GM12891 (cell line): Measurements from ENCODE around the gene KIR3DL3.

Experiments used
- POLR2A ChIP-seq: IDR thresholded peaks from 2 replicates; pipeline ENCODE4 v1.6.1; 2011; ENCODE audit warnings: low read depth, low read length, control low read depth
- POLR2AphosphoS5 ChIP-seq: IDR thresholded peaks from 2 replicates; pipeline ENCODE4 v1.6.1; 2011; ENCODE audit warnings: low read depth, low read length, control low read depth
- POU2F2 ChIP-seq: IDR thresholded peaks from 2 replicates; pipeline ENCODE4 v1.6.1; 2011; ENCODE audit warnings: low read depth, mild to moderate bottlenecking, control low read depth, low read length, moderate library complexity
- TAF1 ChIP-seq: IDR thresholded peaks from 2 replicates; pipeline ENCODE4 v1.6.1; 2011; ENCODE audit warnings: low read depth, low read length, control low read depth

DNA sequence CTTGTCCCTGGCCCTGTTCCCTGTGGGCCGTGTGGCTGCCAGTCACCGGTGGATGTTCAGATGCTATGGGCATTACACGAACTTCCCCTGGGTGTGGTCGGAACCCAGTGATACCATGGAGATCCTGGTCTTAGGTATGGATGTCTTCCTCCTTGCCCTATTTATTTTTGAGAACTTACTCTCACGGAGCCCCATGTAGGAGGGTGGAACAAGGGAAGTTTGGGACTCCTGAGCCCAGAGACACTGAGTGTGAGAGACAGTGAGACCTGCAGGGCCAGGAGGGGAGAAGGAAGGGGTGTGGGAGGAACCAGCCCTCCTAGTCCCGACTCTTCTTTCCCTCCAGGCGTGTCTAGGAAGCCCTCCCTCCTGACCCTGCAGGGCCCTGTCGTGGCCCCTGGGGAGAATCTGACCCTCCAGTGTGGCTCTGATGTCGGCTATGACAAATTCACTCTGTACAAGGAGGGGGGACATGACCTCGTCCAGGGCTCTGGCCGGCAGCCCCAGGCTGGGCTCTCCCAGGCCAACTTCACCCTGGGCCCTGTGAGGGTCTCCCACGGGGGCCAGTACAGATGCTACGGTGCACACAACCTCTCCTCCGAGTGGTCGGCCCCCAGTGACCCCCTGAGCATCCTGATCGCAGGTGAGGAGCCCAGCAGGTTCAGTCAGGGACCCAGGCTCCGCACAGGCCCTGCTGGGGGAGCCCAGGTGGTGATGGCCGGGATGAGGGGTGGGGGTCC, 14.9 kb upstream of the KIR3DL3 start:
- TF ChIP-seq POLR2AphosphoS5 (no peak), TAF1 (no peak), POLR2A (no peak), POU2F2 (no peak)
